ENCODE results near the gene RBM23.

- TF ChIP-seq POLR2A (IDR thresholded peaks at IDR 0.05; ENCODE audit: low read depth): no peak
- no peak for TF ChIP-seq CTCF (IDR thresholded peaks at IDR 0.05)
- no peak for TF ChIP-seq EP300 (IDR thresholded peaks at IDR 0.05)
- TF ChIP-seq POLR2AphosphoS5 (IDR thresholded peaks at IDR 0.05): no peak
These were observed 7.4 kb upstream of the RBM23 start for GRCh38 chr14:22926316-22926715.
